Vagina (tissue), 2 donors: ENCODE results near the gene GPR150.

Experiments used
- CTCF ChIP-seq, 3 experiments: fragments of 450-650 bp in 2 of 3; fragments of 200-600 bp in 1 of 3; sonication (generic) in 1 of 3; IDR thresholded peaks; one replicate each; pipeline ENCODE4 v1.5.1; 2017 to 2019; ENCODE audit warnings: antibody characterized with exemption in 3 of 3, mild to moderate bottlenecking in 2 of 3, moderate library complexity in 2 of 3
- POLR2A ChIP-seq, 2 donors: fragments of 450-650 bp; IDR thresholded peaks; one replicate each; pipeline ENCODE4 v1.6.1; 2017; ENCODE audit warnings: antibody characterized with exemption in 2 of 2, mild to moderate bottlenecking in 2 of 2, moderate library complexity in 2 of 2

GRCh38 chr5:95644351-95645042 is 24.6 kb downstream of the GPR150 start:
- TF ChIP-seq CTCF (IDR thresholded peaks at IDR 0.05) (peak; percentile 48 to 64 (median 56)), POLR2A (IDR thresholded peaks at IDR 0.05) (no peak)
